PC-9 (cell line): ENCODE measurements around the gene ARHGAP10. TPM values are rescaled to one million over a fixed set of nuclear protein-coding genes. Genes with fewer than 3 reads are reported as not detected.

Experiments
- BruUV-seq: library from RNA; stranded (reverse); fragments of 400-500 nt; replicated peaks from 2 replicates; lab custom pipeline; 2021; lab: Mats Ljungman, UMichigan
- CTCF ChIA-PET: fragments of 300-600 bp; sonication (Branson Sonifier 250); formaldehyde crosslinking; loops from one replicate; lab custom pipeline; 2022; ENCODE audit warnings: antibody characterized with exemption; lab: Charles Lee
- POLR2A ChIA-PET: fragments of 300-600 bp; sonication (Branson Sonifier 250); formaldehyde crosslinking; loops from one replicate; lab custom pipeline; 2022; ENCODE audit warnings: antibody characterized with exemption; ENCODE audit not compliant: unreplicated experiment; lab: Charles Lee
- DNase-seq, 2 experiments: peaks; one replicate each; pipeline versions ENCODE4 v3.0.0 to v3.0.0-alpha.2; 2015 to 2022; ENCODE audit warnings: mixed read lengths in 1 of 2
- H2AFZ ChIP-seq: fragments of 200-600 bp; sonication (generic); 2 replicates; pipeline ENCODE4 v1.8.1; 2017; ENCODE audit warnings: antibody characterized with exemption
- H3F3A ChIP-seq: fragments of 200-600 bp; sonication (generic); 2 replicates; pipeline ENCODE4 v1.8.1; 2017; ENCODE audit warnings: antibody characterized with exemption, mild to moderate bottlenecking, low read depth; ENCODE audit not compliant: insufficient read depth
- H3K27ac ChIP-seq: fragments of 200-600 bp; sonication (generic); 2 replicates; pipeline ENCODE4 v1.6.1; 2016; ENCODE audit warnings: mixed run types
- H3K27me3 ChIP-seq: fragments of 200-600 bp; sonication (generic); 2 replicates; pipeline ENCODE4 v1.6.1; 2016; ENCODE audit warnings: low read depth, mixed run types; ENCODE audit not compliant: insufficient read depth
- H3K36me3 ChIP-seq: fragments of 200-600 bp; sonication (generic); 2 replicates; pipeline ENCODE4 v1.6.1; 2016; ENCODE audit warnings: low read depth, mixed run types
- H3K4me1 ChIP-seq: fragments of 200-600 bp; sonication (generic); replicated peaks from 2 replicates; pipeline ENCODE4 v1.6.1; 2016; ENCODE audit warnings: mixed run types; ENCODE audit not compliant: insufficient read depth
- H3K4me2 ChIP-seq: fragments of 200-600 bp; sonication (generic); 2 replicates; pipeline ENCODE4 v1.6.1; 2017; ENCODE audit warnings: mixed run types
- H3K4me3 ChIP-seq: fragments of 200-600 bp; sonication (generic); 2 replicates; pipeline ENCODE4 v1.6.1; 2016; ENCODE audit warnings: mixed run types
- H3K79me2 ChIP-seq: fragments of 200-600 bp; sonication (generic); 2 replicates; pipeline ENCODE4 v1.6.1; 2017; ENCODE audit warnings: low read depth, mixed run types
- H3K9me2 ChIP-seq: fragments of 200-600 bp; sonication (generic); 2 replicates; pipeline ENCODE4 v1.8.1; 2017; ENCODE audit warnings: mild to moderate bottlenecking; ENCODE audit not compliant: insufficient read depth
- H3K9me3 ChIP-seq: fragments of 200-600 bp; sonication (generic); 2 replicates; pipeline ENCODE4 v1.8.1; 2016; ENCODE audit warnings: low read depth; ENCODE audit not compliant: insufficient read depth
- H4K20me1 ChIP-seq: fragments of 200-600 bp; sonication (generic); 2 replicates; pipeline ENCODE4 v1.8.1; 2017; ENCODE audit not compliant: insufficient read depth
- CTCF ChIP-seq: fragments of 200-600 bp; sonication (generic); conservative IDR thresholded peaks from 2 replicates; pipeline ENCODE4 v1.6.1; 2017; ENCODE audit warnings: mixed run types, antibody characterized with exemption, mild to moderate bottlenecking, moderate library complexity
- EZH2 ChIP-seq: fragments of 200-600 bp; sonication (generic); IDR thresholded peaks from 2 replicates; pipeline ENCODE4 v1.8.0; 2017; ENCODE audit warnings: antibody characterized with exemption, low read depth
- intact Hi-C: fragments of 100-400 bp; cut with micrococcal nuclease; formaldehyde crosslinking; loops from one replicate; pipeline ENCODE4 v1.10.0; 2022; ENCODE audit not compliant: unreplicated experiment
- total RNA-seq: library from RNA; stranded (reverse); gene quantifications from 2 replicates; pipeline ENCODE4 v1.2.3, GENCODE V29; 2021

ARHGAP10 gene
- total RNA-seq, 1 experiment from 2014 or later, result 27.5 TPM

- intact Hi-C loops, result no loop called here
- Histone ChIP-seq H3F3A (peaks cover 27% of the 10 kb centered on the region), H3K4me2 (peak overlapping the region; percentile 97), H3K36me3 (no peaks in the 10 kb centered on the region), H2AFZ (no peak overlapping the region), H3K27me3 (no peaks in the 10 kb centered on the region), H3K79me2 (peaks cover 85% of the 10 kb centered on the region), H3K9me3 (no peaks in the 10 kb centered on the region), H3K9me2 (no peaks in the 10 kb centered on the region), H3K27ac (peak overlapping the region; percentile 31), H4K20me1 (no peaks in the 10 kb centered on the region), H3K4me1 (peaks cover 43% of the 10 kb centered on the region), H3K4me3 (no peak overlapping the region)
- POLR2A ChIA-PET, result no interaction called here
- CTCF ChIA-PET, result no interaction called here
- DNase-seq, result no peak
- no peak for TF ChIP-seq CTCF
- BruUV-seq, result no TSS peak
Observed at GRCh38 chr4:147735413-147736301, 3.8 kb downstream of the ARHGAP10 start.

- CTCF ChIA-PET, result interaction anchor here (0.6 kb wide), 1 partner anchor 108 kb away, joined by 3 read pairs; no protein-coding TSS in a partner anchor
- no TSS peak for BruUV-seq
- H3K79me2 ChIP-seq, result peaks cover 93% of the 10 kb centered on the region
Observed at GRCh38 chr4:147736458-147736857, 4.6 kb downstream of the ARHGAP10 start.

GRCh38 chr4:147737623-147738022, 5.7 kb downstream of the ARHGAP10 start:
- H4K20me1 ChIP-seq, result no peaks in the 10 kb centered on the region
- H3K27me3 ChIP-seq, result no peaks in the 10 kb centered on the region
- no peak overlapping the region for H3K4me2 ChIP-seq
- no peak overlapping the region for H3K4me3 ChIP-seq
- TF ChIP-seq CTCF (no peak), EZH2 (no peak)
- intact Hi-C loops, result no loop called here
- no peak overlapping the region for H2AFZ ChIP-seq
- peaks cover 17% of the 10 kb centered on the region for H3F3A ChIP-seq
- DNase-seq, result no peak
- no TSS peak for BruUV-seq
- ChIA-PET CTCF (interaction anchor here (0.6 kb wide), 2 partner anchors 10 to 105 kb away, joined by 3 read pairs; no protein-coding TSS in a partner anchor), POLR2A (no interaction called here)
- no peaks in the 10 kb centered on the region for H3K36me3 ChIP-seq
- H3K79me2 ChIP-seq, result peaks cover 95% of the 10 kb centered on the region
- H3K4me1 ChIP-seq, result peaks cover 56% of the 10 kb centered on the region
- H3K9me3 ChIP-seq, result no peaks in the 10 kb centered on the region
- no peaks in the 10 kb centered on the region for H3K9me2 ChIP-seq
- no peak overlapping the region for H3K27ac ChIP-seq

More at GRCh38 chr4:147736458-147736857, 4.6 kb downstream of the ARHGAP10 start:
- Histone ChIP-seq H3K4me2 (peak overlapping the region; percentile 97), H3K27ac (peak overlapping the region; percentile 31), H3K4me3 (no peak overlapping the region; the same call in 1 of the 2 replicates), H3K36me3 (no peaks in the 10 kb centered on the region), H4K20me1 (no peaks in the 10 kb centered on the region), H3F3A (peaks cover 21% of the 10 kb centered on the region), H2AFZ (no peak overlapping the region), H3K27me3 (no peaks in the 10 kb centered on the region), H3K9me2 (no peaks in the 10 kb centered on the region), H3K9me3 (no peaks in the 10 kb centered on the region), H3K4me1 (peaks cover 49% of the 10 kb centered on the region)
- DNase-seq, result peak in 1 of 2 experiments; percentile 72
- no peak for TF ChIP-seq EZH2
- TF ChIP-seq CTCF, result no peak
- intact Hi-C loops, result no loop called here
- POLR2A ChIA-PET, result no interaction called here
